Measurements from ENCODE around the gene ZNF536.

ZNF536 gene

GRCh38 chr19:30446850-30447552 is 74.8 kb downstream of the ZNF536 start:
- no peaks in the 10 kb centered on the region for H3K36me3 ChIP-seq (replicated peaks; ENCODE audit: low read depth, low read length)
- H3K9me3 ChIP-seq (ENCODE audit: insufficient read depth, low read length), result no peaks in the 10 kb centered on the region
- H3K79me2 ChIP-seq (ENCODE audit: low read length), result no peaks in the 10 kb centered on the region
- no peak overlapping the region for H3K4me2 ChIP-seq (ENCODE audit: low read length)
- H2AFZ ChIP-seq (ENCODE audit: low read depth, low read length), result no peak overlapping the region
- no peak overlapping the region for H3K9ac ChIP-seq (ENCODE audit: low read length)
- H4K20me1 ChIP-seq (ENCODE audit: insufficient read depth, low read length), result no peaks in the 10 kb centered on the region
- H3K27me3 ChIP-seq (ENCODE audit: low read depth, low read length), result peaks cover 16% of the 10 kb centered on the region
- no peak overlapping the region for H3K4me3 ChIP-seq (ENCODE audit: low read length)
- H3K4me1 ChIP-seq (ENCODE audit: low read length), result no peaks in the 10 kb centered on the region
- TF ChIP-seq EZH2phosphoT487 (IDR thresholded peaks at IDR 0.05; ENCODE audit: low read depth) (no peak), CTCF (IDR thresholded peaks at IDR 0.05; ENCODE audit: low read depth, low read length) (no peak)
- H3K27ac ChIP-seq (ENCODE audit: low read length), result no peak overlapping the region

- H3K27ac ChIP-seq (ENCODE audit: low read length), result no peak overlapping the region
- no peak overlapping the region for H3K4me3 ChIP-seq (ENCODE audit: low read length)
- TF ChIP-seq EZH2phosphoT487 (IDR thresholded peaks at IDR 0.05; ENCODE audit: low read depth), result no peak
- TF ChIP-seq CTCF (IDR thresholded peaks at IDR 0.05; ENCODE audit: low read depth, low read length), result no peak
- peaks cover 16% of the 10 kb centered on the region for H3K27me3 ChIP-seq (ENCODE audit: low read depth, low read length)
- H4K20me1 ChIP-seq (ENCODE audit: insufficient read depth, low read length), result no peaks in the 10 kb centered on the region
- H2AFZ ChIP-seq (ENCODE audit: low read depth, low read length), result no peak overlapping the region
- H3K9ac ChIP-seq (ENCODE audit: low read length), result no peak overlapping the region
- no peaks in the 10 kb centered on the region for H3K36me3 ChIP-seq (replicated peaks; ENCODE audit: low read depth, low read length)
- no peaks in the 10 kb centered on the region for H3K9me3 ChIP-seq (ENCODE audit: insufficient read depth, low read length)
- H3K79me2 ChIP-seq (ENCODE audit: low read length), result no peaks in the 10 kb centered on the region
- no peak overlapping the region for H3K4me2 ChIP-seq (ENCODE audit: low read length)
- no peaks in the 10 kb centered on the region for H3K4me1 ChIP-seq (ENCODE audit: low read length)
Observed at GRCh38 chr19:30447553-30447870, 75.3 kb downstream of the ZNF536 start.

- H3K4me3 ChIP-seq (ENCODE audit: low read length), result no peak overlapping the region
- H2AFZ ChIP-seq (ENCODE audit: low read depth, low read length), result no peak overlapping the region
- TF ChIP-seq CTCF (IDR thresholded peaks at IDR 0.05; ENCODE audit: low read depth, low read length) (no peak), EZH2phosphoT487 (IDR thresholded peaks at IDR 0.05; ENCODE audit: low read depth) (no peak)
- no peaks in the 10 kb centered on the region for H3K36me3 ChIP-seq (replicated peaks; ENCODE audit: low read depth, low read length)
- no peaks in the 10 kb centered on the region for H3K4me1 ChIP-seq (ENCODE audit: low read length)
- H3K4me2 ChIP-seq (ENCODE audit: low read length), result no peak overlapping the region
- H3K27ac ChIP-seq (ENCODE audit: low read length), result no peak overlapping the region
- no peak overlapping the region for H3K9ac ChIP-seq (ENCODE audit: low read length)
- no peaks in the 10 kb centered on the region for H3K79me2 ChIP-seq (ENCODE audit: low read length)
- H3K27me3 ChIP-seq (ENCODE audit: low read depth, low read length), result peaks cover 16% of the 10 kb centered on the region
- no peaks in the 10 kb centered on the region for H3K9me3 ChIP-seq (ENCODE audit: insufficient read depth, low read length)
- H4K20me1 ChIP-seq (ENCODE audit: insufficient read depth, low read length), result no peaks in the 10 kb centered on the region
Observed at GRCh38 chr19:30448386-30449077, 76.3 kb downstream of the ZNF536 start.

- Histone ChIP-seq H3K4me2 (ENCODE audit: low read length) (no peak overlapping the region), H3K79me2 (ENCODE audit: low read length) (no peaks in the 10 kb centered on the region)
Observed at GRCh38 chr19:30449078-30449590, 77.0 kb downstream of the ZNF536 start.

More at GRCh38 chr19:30449078-30449590, 77.0 kb downstream of the ZNF536 start:
- Histone ChIP-seq H4K20me1 (ENCODE audit: insufficient read depth, low read length) (no peaks in the 10 kb centered on the region), H3K4me3 (ENCODE audit: low read length) (no peak overlapping the region), H3K4me1 (ENCODE audit: low read length) (no peaks in the 10 kb centered on the region), H3K9me3 (ENCODE audit: insufficient read depth, low read length) (no peaks in the 10 kb centered on the region), H3K27me3 (ENCODE audit: low read depth, low read length) (peaks cover 16% of the 10 kb centered on the region), H3K27ac (ENCODE audit: low read length) (no peak overlapping the region), H3K36me3 (replicated peaks; ENCODE audit: low read depth, low read length) (no peaks in the 10 kb centered on the region), H2AFZ (ENCODE audit: low read depth, low read length) (no peak overlapping the region), H3K9ac (ENCODE audit: low read length) (no peak overlapping the region)
- no peak for TF ChIP-seq EZH2phosphoT487 (IDR thresholded peaks at IDR 0.05; ENCODE audit: low read depth)
- TF ChIP-seq CTCF (IDR thresholded peaks at IDR 0.05; ENCODE audit: low read depth, low read length), result no peak

Data from OCI-LY3 (cell line).